ENCODE results near the gene MNX1.

MNX1 gene

GRCh38 chr7:157003756-157004520 lies 6.5 kb downstream of the MNX1 start:
- no peak for DNase-seq (ENCODE audit: extremely low read depth in 1 of 2, low read depth in 1 of 2)

DNA sequence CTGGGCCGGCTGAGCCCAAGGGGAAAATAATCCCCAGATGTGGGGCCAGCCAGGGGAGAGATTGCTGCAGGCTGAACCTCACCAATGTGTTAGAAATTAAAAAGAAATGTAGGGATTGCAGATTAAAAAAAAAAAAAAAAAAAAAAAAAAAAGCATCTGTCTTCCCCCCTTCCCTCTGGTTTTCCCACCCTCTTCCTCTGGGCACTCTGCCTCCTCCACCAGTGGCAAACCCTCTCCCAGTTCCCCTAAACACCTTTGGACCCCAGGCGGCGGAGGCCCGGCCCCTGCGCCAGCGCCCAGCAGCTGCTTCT lies 7.1 kb downstream of the MNX1 start:
- no peak for DNase-seq (ENCODE audit: extremely low read depth in 1 of 2, low read depth in 1 of 2)

DNA sequence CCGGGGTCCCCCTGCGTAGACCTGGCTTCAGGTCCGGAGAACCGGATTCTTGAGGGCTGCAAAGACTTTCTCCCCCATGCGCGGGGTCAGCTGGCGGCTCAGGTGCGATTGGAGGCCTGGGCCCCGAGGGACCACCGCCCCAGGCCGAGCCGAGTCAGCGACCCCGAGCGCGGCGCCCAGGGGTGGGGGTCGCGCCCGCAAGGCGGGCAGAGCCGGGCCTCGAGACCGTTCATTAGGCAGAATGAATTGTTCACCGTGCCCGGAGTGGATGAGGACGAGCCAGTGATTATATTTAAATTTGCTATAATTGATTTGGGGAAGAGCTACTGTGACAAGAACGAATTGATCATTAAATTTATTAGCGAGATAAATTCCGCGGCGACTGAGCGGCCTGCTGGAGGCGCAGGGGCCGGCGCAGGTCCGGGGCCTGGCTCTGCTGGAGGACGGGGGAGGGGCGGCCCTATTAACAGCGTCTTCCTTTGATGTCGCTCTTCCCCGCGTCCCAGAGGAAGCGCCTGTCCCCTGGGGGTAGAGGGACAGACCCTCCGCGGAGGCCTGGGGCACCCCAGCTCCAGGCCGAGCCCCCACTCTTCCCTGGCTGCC lies 7.5 kb downstream of the MNX1 start:
- DNase-seq (ENCODE audit: extremely low read depth in 1 of 2, low read depth in 1 of 2): no peak

DNA sequence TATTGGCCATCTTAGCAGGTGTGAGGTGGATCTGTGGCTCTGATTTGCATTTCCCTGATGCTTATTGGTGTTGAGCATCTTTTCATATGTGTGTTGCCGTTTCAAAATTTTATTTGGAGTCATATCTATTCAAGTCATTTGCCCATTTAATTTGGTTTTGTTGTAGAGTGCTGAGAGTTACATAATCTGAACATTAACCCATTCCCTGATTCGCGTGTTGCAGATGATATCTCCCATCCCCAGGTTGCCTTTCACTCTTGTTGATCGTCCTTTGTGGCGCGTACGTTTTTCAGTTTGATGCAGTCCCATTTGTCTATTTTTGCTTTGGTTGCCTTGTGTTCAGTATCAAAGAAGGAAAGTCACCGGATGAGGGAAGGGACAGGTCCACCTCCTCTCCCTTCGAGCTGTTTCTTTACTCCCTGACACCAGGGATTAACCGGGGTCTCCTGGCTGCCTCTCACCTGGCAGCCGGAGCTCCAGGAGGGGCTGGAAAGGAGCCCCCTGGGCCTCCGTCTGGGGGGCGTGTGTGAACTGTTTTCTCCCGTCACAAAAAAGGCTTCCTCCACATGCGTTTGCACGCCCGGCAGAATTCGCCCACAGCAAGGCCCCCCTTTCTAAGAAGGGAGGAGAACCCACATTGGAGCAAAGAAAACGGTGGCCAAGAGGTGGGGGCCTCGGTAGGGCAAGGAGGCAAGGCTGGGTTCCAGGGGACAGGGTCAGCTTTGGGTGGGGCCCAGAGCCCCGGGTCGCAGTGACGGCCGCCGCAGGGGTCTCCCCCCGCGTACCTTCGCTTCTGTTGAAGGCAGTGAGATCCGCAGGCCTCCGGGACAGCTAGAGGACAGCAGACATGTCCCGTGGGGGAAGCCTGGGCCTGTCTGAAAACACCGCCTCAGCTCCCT lies 8.3 kb downstream of the MNX1 start:
- DNase-seq (ENCODE audit: extremely low read depth in 1 of 2, low read depth in 1 of 2): no peak

DNA sequence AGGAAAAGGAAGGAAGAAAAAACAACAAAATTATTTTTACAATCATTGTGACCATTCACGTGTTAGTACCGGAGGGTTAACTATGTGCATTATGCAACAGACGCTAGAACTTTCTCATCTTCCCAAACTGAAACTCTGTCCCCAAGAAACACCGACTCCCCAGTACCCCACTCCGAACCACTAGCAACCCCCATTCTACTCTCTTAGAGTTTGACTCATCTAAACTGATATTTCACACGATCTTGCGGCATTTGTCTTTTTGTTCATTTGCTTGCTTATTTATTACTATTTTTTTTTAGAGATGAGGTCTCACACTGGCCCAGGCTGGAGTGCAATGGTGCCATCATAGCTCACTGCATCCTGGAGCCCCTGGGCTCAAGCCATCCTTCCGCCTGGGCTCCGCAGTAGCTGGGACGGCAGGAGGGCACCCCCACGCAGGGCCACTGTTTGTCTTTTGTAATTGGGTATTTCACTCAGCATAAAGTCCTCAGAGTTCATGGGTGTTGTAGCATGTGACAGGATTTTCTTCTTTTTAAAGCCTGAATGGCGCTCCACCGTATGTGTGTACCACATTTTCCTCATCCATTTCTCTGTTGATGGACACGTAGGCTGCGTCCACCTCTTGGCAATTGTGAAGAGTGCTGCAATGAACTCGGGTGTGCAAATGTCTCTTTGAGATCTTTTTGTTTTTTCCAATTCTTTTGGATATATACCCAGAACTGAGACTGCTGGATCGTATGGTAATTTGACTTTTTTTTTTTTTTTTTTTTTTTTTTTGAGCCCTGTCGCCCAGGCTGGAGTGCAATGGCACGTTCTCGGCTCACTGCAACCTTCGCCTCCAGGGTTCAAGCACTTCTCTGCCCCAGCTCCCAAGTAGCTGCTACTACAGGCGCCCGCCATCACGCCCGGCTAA lies 9.5 kb downstream of the MNX1 start:
- no peak for DNase-seq (ENCODE audit: extremely low read depth in 1 of 2, low read depth in 1 of 2)

DNA sequence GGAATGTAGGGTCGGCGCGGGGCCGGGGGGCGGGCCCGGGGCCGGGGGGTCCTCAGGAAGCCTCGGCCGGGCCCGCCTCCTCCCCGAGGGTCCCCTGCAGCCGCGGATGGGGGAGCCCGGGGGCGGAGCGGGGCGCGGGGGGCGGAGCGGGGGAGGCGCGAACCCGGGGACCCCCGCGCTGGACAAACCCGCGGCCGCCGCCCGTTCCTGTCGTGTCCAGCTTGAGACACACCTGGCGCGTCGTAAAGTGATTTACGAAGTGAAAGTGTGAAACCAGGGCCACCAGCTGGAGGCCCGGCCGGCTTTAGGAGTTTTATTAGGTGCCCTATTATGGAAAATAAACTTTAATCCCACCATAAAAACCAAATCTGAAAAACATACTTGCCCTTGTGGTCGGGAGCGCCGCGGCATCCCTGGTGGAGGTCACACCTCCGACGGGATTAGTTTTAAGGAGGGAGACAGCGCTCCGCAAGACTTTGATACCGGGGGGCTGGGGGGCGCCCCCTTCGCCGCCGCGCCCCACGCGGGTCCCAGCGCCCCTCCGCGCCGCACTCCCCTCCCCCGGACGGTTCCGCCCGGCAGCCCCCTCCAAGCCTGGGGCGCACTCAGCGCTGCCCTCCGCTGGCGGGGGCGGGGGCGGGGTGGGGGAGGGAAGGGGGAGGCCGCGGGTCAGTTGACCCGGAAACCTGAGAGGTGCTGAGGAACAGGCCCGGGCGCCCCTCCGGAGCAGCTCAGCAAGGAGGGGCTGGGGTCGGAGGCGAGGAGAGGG lies 10.3 kb downstream of the MNX1 start:
- no peak for DNase-seq (ENCODE audit: extremely low read depth in 1 of 2, low read depth in 1 of 2)

- DNase-seq (ENCODE audit: extremely low read depth in 1 of 2, low read depth in 1 of 2): no peak
Observed at GRCh38 chr7:156998988-156999957, 11.2 kb downstream of the MNX1 start.

GRCh38 chr7:156994417-156994816 lies 16.0 kb downstream of the MNX1 start:
- DNase-seq (ENCODE audit: extremely low read depth in 1 of 2, low read depth in 1 of 2): no peak

- DNase-seq (ENCODE audit: extremely low read depth in 1 of 2, low read depth in 1 of 2): no peak
Observed at GRCh38 chr7:156993925-156994235, 16.6 kb downstream of the MNX1 start.

DNA sequence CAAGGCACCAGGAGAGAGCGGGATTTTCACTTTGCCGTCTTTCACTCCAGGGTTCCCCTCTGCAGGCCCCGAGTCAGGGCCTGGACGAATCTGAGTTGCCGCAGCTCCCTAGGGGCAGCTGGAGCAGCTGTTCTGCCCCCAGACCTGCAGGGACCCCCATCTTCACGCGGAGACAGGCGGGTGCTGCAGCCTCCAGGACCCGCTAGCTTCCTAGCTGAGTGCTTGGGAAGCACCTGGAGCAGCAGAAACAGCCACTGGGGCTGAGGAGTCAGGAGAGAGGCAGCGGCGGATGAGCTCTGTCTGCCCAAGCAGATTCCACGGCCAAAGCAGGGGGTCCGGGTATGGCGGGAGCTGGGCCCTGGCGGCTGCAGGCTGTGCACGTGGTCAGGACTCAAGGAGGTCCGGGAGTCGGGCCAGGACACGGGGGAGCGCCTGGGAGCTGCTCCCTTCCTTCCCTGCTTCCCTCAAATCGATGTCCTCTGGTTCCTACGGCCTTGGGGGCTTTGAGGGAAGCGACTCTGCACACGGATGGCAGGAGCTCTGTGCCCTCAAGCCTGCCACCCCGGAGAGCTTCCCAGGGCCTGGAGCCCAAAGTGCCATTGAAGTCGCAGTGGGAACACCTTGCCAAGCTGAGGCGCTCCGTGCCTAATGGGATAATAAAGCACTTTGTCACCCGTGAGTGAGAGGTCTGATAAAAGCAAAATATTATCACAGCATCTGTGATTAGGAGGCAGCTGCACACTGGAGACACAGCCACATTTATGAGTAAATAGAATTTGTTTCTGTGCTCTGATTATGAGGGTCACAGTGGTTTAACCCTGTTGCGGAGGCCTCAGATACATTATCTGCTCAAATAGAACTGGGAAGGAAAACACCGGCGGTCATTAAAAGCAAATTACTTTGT lies 17.2 kb downstream of the MNX1 start:
- no peak for DNase-seq (ENCODE audit: extremely low read depth in 1 of 2, low read depth in 1 of 2)

DNA sequence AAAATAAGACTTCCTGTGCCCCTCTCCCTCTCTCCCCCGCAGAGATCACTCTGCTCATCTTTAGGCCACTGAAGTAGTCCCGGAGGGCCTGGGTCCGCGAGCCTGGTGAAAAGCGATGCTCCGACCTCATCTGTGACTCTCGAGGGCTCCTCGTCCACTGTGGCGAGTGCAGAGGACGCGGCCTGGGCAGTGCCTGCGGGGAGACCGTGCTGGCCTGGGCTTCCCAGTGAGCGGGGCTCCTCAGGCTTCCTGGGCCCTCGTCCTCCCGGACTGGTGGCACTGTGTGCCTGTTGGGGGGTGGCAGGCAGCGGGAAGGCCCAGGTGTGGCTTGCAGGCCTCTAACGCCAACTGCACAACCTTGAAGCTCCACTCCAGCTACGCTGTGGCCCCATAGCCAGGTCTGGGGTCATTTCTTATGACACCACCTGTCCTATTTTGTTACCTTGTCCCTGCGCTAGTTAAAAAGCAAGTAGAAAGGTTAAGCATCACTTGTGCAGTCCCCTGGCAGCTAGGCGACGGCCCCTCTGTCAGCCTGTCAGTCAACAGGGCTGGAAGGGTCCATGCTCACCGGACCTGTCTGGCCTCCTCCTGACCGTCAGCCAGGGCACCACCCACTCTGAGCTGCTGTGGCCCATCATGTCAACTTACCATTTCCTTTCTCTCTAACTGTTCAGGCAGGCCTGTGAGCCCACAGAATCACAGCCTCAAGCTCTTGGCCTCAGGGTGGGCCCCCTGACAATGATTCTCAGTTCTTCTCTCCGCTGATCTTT lies 20.5 kb downstream of the MNX1 start:
- DNase-seq (ENCODE audit: extremely low read depth in 1 of 2, low read depth in 1 of 2): no peak

DNA sequence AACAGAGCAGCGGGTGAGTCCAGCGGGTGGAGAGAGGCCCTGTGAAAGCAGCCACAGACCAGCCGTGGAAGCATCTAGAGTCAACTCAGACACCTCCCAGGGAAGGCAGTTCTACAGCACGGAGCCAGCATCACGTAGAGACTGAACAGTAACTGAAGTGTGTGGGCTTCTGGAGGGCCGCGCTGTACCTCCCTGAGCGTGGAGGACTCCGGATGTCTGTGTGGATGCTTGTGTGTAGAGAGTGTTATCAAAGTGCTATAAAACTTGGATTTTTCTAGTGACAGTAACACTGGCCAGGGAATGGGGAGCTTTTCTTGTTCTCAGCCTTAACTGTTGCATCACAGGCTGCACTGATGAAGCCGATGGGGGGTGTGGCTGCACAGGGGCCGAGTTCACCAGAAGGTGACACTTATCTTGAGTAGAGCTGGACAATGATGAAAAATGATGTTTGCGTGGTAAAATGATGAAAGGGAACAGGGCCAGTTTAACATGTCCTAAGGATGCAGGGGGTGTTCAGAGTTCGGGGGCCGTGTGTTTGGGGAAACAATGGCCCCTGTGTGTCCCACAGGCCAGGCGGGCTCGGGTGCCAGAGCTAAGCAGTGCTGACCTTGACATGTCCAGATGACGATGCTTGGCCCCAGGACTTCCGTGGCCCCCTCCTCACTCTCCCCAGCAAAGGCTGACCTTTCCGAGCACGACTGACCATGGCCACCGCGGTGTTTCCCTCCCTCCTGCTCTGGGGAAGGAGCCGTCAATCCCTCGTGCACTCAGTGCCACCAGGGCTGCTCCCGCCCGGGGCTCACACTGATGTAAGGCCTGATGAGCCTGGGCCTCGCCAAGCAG lies 21.9 kb downstream of the MNX1 start:
- DNase-seq (ENCODE audit: extremely low read depth in 1 of 2, low read depth in 1 of 2): no peak

DNA sequence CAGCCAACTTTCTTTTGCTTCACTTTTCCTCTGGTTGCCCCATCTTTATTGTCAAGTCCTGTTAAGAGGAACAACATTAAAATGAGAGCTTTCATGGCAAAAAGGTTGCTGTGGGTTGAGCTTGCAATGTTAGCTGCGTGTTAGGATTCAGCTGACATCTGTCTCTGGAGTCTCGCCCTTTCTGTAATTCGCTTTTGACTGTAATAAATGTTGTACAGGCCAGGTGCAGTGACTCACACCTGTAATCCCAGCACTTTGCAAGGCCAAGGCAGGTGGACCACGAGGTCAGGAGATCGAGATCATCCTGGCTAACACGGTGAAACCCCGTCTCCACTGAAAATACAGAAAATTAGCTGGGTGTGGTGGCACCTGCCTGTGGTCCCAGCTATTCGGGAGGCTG lies 24.1 kb downstream of the MNX1 start:
- DNase-seq (ENCODE audit: extremely low read depth in 1 of 2, low read depth in 1 of 2): no peak

DNA sequence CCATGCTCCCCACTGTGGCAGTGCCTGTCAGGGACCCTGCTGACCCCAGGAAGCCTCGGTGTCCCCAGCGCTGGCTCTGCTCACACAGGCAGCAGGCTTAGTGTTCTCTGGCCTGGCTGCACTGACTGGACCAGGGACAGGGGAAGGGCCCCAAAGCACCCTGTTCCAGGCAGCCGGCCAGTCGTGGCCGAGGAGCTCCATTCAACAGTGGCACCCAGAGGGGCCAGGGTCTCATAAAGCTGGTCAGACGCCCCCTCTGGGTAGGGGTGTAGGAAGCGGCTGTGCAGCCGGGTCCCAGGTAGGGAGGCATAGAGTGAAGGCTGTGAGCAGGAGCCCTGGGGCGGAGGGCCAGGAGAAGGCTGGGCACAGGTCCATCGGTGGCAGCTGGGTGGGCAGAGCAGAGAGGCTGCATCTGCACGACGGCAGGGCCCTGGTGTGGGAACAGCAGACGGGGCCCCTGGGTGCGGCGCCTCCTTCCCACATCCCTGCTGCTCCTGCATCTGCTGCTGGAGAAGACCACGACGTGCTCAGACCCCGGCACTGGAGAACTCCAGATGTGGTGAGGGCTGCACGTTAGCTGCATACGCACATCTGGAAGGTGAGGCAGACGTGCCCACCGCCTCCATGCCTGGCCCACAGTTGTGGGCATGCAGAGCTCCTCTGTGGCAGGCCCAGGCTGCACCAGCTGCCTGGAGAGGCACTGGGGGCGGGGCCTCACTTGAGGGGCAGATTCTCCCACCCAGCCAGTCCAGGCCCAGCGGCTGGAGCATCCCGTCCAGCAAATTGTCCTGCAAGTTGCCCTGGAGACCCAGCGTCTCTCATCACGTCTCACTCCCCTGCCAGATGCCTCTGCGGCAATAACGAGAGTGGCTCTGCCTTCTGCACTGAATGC lies 25.1 kb downstream of the MNX1 start:
- no peak for DNase-seq (ENCODE audit: extremely low read depth in 1 of 2, low read depth in 1 of 2)

DNA sequence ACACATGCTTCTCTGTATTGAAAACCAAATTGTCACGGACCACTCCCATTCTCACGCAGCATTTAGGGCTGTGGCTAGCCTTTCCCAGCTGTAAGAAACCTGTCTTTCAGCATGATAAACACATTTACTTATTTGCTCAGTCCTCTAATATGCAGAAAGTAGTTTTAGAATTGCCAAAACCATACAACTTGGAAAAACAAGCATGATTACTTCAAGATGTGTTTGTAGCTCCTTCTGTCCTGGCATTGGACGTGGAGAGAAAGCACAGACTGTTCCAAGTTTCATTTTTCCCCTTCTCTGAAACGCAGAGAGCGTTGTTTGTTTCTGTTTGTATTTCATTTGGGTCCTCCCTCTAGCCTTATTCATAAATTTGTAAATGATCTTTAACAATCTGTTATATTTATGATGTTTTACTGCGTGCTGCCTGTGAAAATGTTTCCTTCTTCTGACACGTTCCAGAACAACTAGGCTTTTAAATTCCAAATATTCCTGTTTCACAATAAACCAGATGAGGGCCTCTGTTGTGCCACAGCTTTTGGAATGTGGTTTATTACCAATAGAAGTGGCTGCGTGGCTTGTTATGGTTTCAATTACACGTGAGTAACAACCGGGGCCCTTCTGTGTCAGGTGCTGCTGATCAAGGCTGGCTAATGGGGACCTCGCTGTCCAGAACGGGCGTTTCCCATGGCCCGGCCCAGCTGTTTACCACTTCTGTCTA lies 26.1 kb downstream of the MNX1 start:
- DNase-seq (ENCODE audit: extremely low read depth in 1 of 2, low read depth in 1 of 2): no peak

Measured in activated CD8-positive, alpha-beta memory T cell treated with anti-CD3 and anti-CD28 coated beads for 1 hour (primary cell).